IMR-90 (cell line): ENCODE data around the gene ABCC8.

ENCODE experiments used
- BHLHE40 ChIP-seq: fragments of 150-350 bp; IDR thresholded peaks from 2 replicates; pipeline ENCODE4 v1.6.1; 2016; ENCODE audit warnings: mild to moderate bottlenecking, low read depth, low read length
- CEBPB ChIP-seq: IDR thresholded peaks from 2 replicates; pipeline ENCODE4 v1.6.1; 2012; ENCODE audit warnings: low read depth, low read length, improper control_type of control experiment
- CHD1 ChIP-seq: IDR thresholded peaks from 2 replicates; pipeline ENCODE4 v1.6.1; 2012; ENCODE audit warnings: low read depth, low read length, improper control_type of control experiment
- FOS ChIP-seq: fragments of 150-350 bp; IDR thresholded peaks from 2 replicates; pipeline ENCODE4 v1.6.1; 2016; ENCODE audit warnings: low read depth, low read length
- MAFK ChIP-seq: IDR thresholded peaks from 2 replicates; pipeline ENCODE4 v1.6.1; 2012; ENCODE audit warnings: low read depth, low read length, improper control_type of control experiment
- MAZ ChIP-seq: IDR thresholded peaks from 2 replicates; pipeline ENCODE4 v1.6.1; 2012; ENCODE audit warnings: low read depth, mild to moderate bottlenecking, low read length, improper control_type of control experiment, moderate library complexity, borderline replicate concordance
- MXI1 ChIP-seq: IDR thresholded peaks from 2 replicates; pipeline ENCODE4 v1.6.1; 2012; ENCODE audit warnings: low read depth, mild to moderate bottlenecking, low read length, moderate library complexity, borderline replicate concordance
- POLR2A ChIP-seq: IDR thresholded peaks from 2 replicates; pipeline ENCODE4 v1.6.1; 2012; ENCODE audit warnings: mild to moderate bottlenecking, low read depth, low read length
- RAD21 ChIP-seq: IDR thresholded peaks from 2 replicates; pipeline ENCODE4 v1.6.1; 2012; ENCODE audit warnings: low read length, improper control_type of control experiment
- RCOR1 ChIP-seq: IDR thresholded peaks from 2 replicates; pipeline ENCODE4 v1.6.1; 2012; ENCODE audit warnings: mild to moderate bottlenecking, low read length, improper control_type of control experiment; ENCODE audit not compliant: insufficient replicate concordance
- RFX5 ChIP-seq: IDR thresholded peaks from 2 replicates; pipeline ENCODE4 v1.8.0; 2012; ENCODE audit warnings: low read depth, mild to moderate bottlenecking, low read length, moderate library complexity
- SMC3 ChIP-seq: fragments of 150-350 bp; IDR thresholded peaks from 2 replicates; pipeline ENCODE4 v1.6.1; 2016; ENCODE audit warnings: low read depth, mild to moderate bottlenecking, antibody characterized with exemption, low read length, moderate library complexity
- TF ChIP-seq, protein P1 (sequence below): conservative IDR thresholded peaks from 2 replicates; pipeline ENCODE4 v1.5.1; 2012; ENCODE audit warnings: mild to moderate bottlenecking, low read depth, low read length, improper control_type of control experiment
- TF ChIP-seq, protein P2 (sequence below): fragments of 150-350 bp; IDR thresholded peaks from 2 replicates; pipeline ENCODE4 v1.6.1; 2017; ENCODE audit warnings: mild to moderate bottlenecking, antibody characterized with exemption, low read length, low read depth

DNA sequence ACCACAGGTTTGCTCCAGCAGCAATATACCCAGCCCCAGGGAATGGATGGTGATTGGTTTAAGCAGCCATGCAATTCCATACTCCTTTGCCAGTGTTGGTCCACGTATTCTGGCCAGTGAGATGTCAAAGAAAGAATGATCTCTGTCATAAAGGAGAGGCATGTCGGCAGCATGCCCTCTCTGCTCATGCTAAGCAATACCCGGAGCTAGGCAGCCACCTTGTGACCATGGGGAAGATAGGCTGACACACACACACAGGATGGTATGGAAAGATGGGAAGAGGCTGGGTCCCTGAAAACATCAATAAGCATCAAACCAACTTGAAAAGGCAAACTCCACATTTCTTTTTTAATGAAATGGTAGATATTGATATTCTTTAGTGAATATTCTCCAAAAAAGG lies 5.1 kb downstream of the ABCC8 start:
- TF ChIP-seq, protein P1, sequence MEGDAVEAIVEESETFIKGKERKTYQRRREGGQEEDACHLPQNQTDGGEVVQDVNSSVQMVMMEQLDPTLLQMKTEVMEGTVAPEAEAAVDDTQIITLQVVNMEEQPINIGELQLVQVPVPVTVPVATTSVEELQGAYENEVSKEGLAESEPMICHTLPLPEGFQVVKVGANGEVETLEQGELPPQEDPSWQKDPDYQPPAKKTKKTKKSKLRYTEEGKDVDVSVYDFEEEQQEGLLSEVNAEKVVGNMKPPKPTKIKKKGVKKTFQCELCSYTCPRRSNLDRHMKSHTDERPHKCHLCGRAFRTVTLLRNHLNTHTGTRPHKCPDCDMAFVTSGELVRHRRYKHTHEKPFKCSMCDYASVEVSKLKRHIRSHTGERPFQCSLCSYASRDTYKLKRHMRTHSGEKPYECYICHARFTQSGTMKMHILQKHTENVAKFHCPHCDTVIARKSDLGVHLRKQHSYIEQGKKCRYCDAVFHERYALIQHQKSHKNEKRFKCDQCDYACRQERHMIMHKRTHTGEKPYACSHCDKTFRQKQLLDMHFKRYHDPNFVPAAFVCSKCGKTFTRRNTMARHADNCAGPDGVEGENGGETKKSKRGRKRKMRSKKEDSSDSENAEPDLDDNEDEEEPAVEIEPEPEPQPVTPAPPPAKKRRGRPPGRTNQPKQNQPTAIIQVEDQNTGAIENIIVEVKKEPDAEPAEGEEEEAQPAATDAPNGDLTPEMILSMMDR: no peak
- TF ChIP-seq, protein P2, sequence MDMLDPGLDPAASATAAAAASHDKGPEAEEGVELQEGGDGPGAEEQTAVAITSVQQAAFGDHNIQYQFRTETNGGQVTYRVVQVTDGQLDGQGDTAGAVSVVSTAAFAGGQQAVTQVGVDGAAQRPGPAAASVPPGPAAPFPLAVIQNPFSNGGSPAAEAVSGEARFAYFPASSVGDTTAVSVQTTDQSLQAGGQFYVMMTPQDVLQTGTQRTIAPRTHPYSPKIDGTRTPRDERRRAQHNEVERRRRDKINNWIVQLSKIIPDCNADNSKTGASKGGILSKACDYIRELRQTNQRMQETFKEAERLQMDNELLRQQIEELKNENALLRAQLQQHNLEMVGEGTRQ: no peak
- TF ChIP-seq POLR2A: no peak
- TF ChIP-seq RAD21: no peak
- TF ChIP-seq SMC3: no peak
- TF ChIP-seq RCOR1: no peak
- no peak for TF ChIP-seq CEBPB
- TF ChIP-seq MAZ: no peak
- no peak for TF ChIP-seq CHD1
- TF ChIP-seq MXI1: no peak
- TF ChIP-seq MAFK: no peak
- TF ChIP-seq RFX5: no peak
- TF ChIP-seq BHLHE40: no peak
- TF ChIP-seq FOS: no peak
